Measurements from ENCODE around the gene MORC1. TPM values are rescaled to one million over a fixed set of nuclear protein-coding genes. Genes with fewer than 3 reads are reported as not detected.
A peak's percentile ranks its signal among the peaks of the same experiment; 100 is the strongest.
"Not testable (repeated sequence)": the region's sequence is repeated elsewhere in the genome, so short reads cannot be mapped to it uniquely, and the experiment has no call there.

Gene MORC1
- total RNA-seq, 2 donors from 2014 or later: 0.11 TPM; not detected in 1

GRCh38 chr3:109081746-109082510, 36.0 kb downstream of the MORC1 start:
- ATAC-seq (replicated peaks): peak; percentile 82
- peaks cover 4% of the 10 kb centered on the region for H3K9me3 Mint-ChIP-seq
- no peaks in the 10 kb centered on the region for H3K36me3 Mint-ChIP-seq (ENCODE audit: low read depth)
- peaks cover 34% of the 10 kb centered on the region for H3K27me3 Mint-ChIP-seq
- H3K27ac Mint-ChIP-seq: peak overlapping the region; percentile 34
- H3K4me1 Mint-ChIP-seq: no peaks in the 10 kb centered on the region
- H3K4me3 Mint-ChIP-seq: no peak overlapping the region

- not testable (repeated sequence) for H3K36me3 Mint-ChIP-seq (ENCODE audit: low read depth); H3K4me1 Mint-ChIP-seq; ATAC-seq (replicated peaks)
These were observed 37.8 kb downstream of the MORC1 start for GRCh38 chr3:109080090-109080489.

GRCh38 chr3:109073116-109073515, 44.8 kb downstream of the MORC1 start:
- no peaks in the 10 kb centered on the region for H3K9me3 Mint-ChIP-seq
- no peak for ATAC-seq (replicated peaks)
- H3K27ac Mint-ChIP-seq: no peak overlapping the region

More at GRCh38 chr3:109080090-109080489, 37.8 kb downstream of the MORC1 start:
- peaks cover 31% of the 10 kb centered on the region for H3K27me3 Mint-ChIP-seq
- not testable (repeated sequence) for H3K4me3 Mint-ChIP-seq, H3K9me3 Mint-ChIP-seq, H3K27ac Mint-ChIP-seq

GRCh38 chr3:109072194-109072593, 45.7 kb downstream of the MORC1 start:
- Mint-ChIP-seq H3K27me3 (peaks cover 30% of the 10 kb centered on the region), H3K4me3 (no peak overlapping the region), H3K36me3 (ENCODE audit: low read depth) (no peaks in the 10 kb centered on the region), H3K4me1 (peaks cover 5% of the 10 kb centered on the region), H3K9me3 (no peaks in the 10 kb centered on the region), H3K27ac (no peak overlapping the region)
- no peak for ATAC-seq (replicated peaks)

More at GRCh38 chr3:109073116-109073515, 44.8 kb downstream of the MORC1 start:
- peaks cover 35% of the 10 kb centered on the region for H3K27me3 Mint-ChIP-seq
- peaks cover 5% of the 10 kb centered on the region for H3K4me1 Mint-ChIP-seq
- no peak overlapping the region for H3K4me3 Mint-ChIP-seq
- no peaks in the 10 kb centered on the region for H3K36me3 Mint-ChIP-seq (ENCODE audit: low read depth)

GRCh38 chr3:109071350-109072142, 46.4 kb downstream of the MORC1 start:
- no peaks in the 10 kb centered on the region for H3K36me3 Mint-ChIP-seq (ENCODE audit: low read depth)
- H3K4me3 Mint-ChIP-seq: no peak overlapping the region
- no peak overlapping the region for H3K27ac Mint-ChIP-seq

GRCh38 chr3:109070211-109070610, 47.7 kb downstream of the MORC1 start:
- H3K4me3 Mint-ChIP-seq: no peak overlapping the region
- H3K27me3 Mint-ChIP-seq: peaks cover 31% of the 10 kb centered on the region
- no peaks in the 10 kb centered on the region for H3K36me3 Mint-ChIP-seq (ENCODE audit: low read depth)
- peaks cover 5% of the 10 kb centered on the region for H3K4me1 Mint-ChIP-seq
- H3K9me3 Mint-ChIP-seq: no peaks in the 10 kb centered on the region
- ATAC-seq (replicated peaks): no peak
- no peak overlapping the region for H3K27ac Mint-ChIP-seq

More at GRCh38 chr3:109071350-109072142, 46.4 kb downstream of the MORC1 start:
- peaks cover 5% of the 10 kb centered on the region for H3K4me1 Mint-ChIP-seq
- no peaks in the 10 kb centered on the region for H3K9me3 Mint-ChIP-seq
- H3K27me3 Mint-ChIP-seq: peaks cover 30% of the 10 kb centered on the region
- ATAC-seq (replicated peaks): no peak

GRCh38 chr3:109066864-109067263, 51.1 kb downstream of the MORC1 start:
- Mint-ChIP-seq H3K9me3 (no peaks in the 10 kb centered on the region), H3K4me3 (no peak overlapping the region), H3K27ac (no peak overlapping the region), H3K36me3 (ENCODE audit: low read depth) (no peaks in the 10 kb centered on the region), H3K4me1 (no peaks in the 10 kb centered on the region), H3K27me3 (peaks cover 16% of the 10 kb centered on the region)
- no peak for ATAC-seq (replicated peaks)

GRCh38 chr3:109059264-109059663, 58.7 kb downstream of the MORC1 start:
- Mint-ChIP-seq H3K36me3 (ENCODE audit: low read depth) (no peaks in the 10 kb centered on the region), H3K27me3 (peaks cover 29% of the 10 kb centered on the region), H3K4me1 (peaks cover 5% of the 10 kb centered on the region), H3K4me3 (no peak overlapping the region), H3K27ac (no peak overlapping the region), H3K9me3 (no peaks in the 10 kb centered on the region)
- ATAC-seq (replicated peaks): no peak

- Mint-ChIP-seq H3K27ac (no peak overlapping the region), H3K36me3 (ENCODE audit: low read depth) (no peaks in the 10 kb centered on the region), H3K4me3 (no peak overlapping the region), H3K9me3 (no peaks in the 10 kb centered on the region), H3K27me3 (peaks cover 29% of the 10 kb centered on the region), H3K4me1 (peaks cover 5% of the 10 kb centered on the region)
- no peak for ATAC-seq (replicated peaks)
These were observed 60.3 kb downstream of the MORC1 start for GRCh38 chr3:109057616-109058015.

- Mint-ChIP-seq H3K36me3 (ENCODE audit: low read depth) (no peaks in the 10 kb centered on the region), H3K27me3 (peaks cover 29% of the 10 kb centered on the region), H3K27ac (no peak overlapping the region), H3K4me3 (no peak overlapping the region), H3K9me3 (no peaks in the 10 kb centered on the region), H3K4me1 (peaks cover 5% of the 10 kb centered on the region)
- ATAC-seq (replicated peaks): no peak
These were observed 60.9 kb downstream of the MORC1 start for GRCh38 chr3:109057056-109057455.

GRCh38 chr3:109050591-109051167, 67.3 kb downstream of the MORC1 start:
- Mint-ChIP-seq H3K4me3 (no peak overlapping the region), H3K27ac (no peak overlapping the region), H3K27me3 (peaks cover 3% of the 10 kb centered on the region), H3K36me3 (ENCODE audit: low read depth) (no peaks in the 10 kb centered on the region), H3K9me3 (no peaks in the 10 kb centered on the region), H3K4me1 (no peaks in the 10 kb centered on the region)
- no peak for ATAC-seq (replicated peaks)

GRCh38 chr3:109047366-109047765, 70.6 kb downstream of the MORC1 start:
- H3K27me3 Mint-ChIP-seq: no peaks in the 10 kb centered on the region
- H3K9me3 Mint-ChIP-seq: no peaks in the 10 kb centered on the region
- no peaks in the 10 kb centered on the region for H3K4me1 Mint-ChIP-seq
- no peaks in the 10 kb centered on the region for H3K36me3 Mint-ChIP-seq (ENCODE audit: low read depth)
- no peak overlapping the region for H3K27ac Mint-ChIP-seq
- no peak overlapping the region for H3K4me3 Mint-ChIP-seq
- no peak for ATAC-seq (replicated peaks)

- no peak overlapping the region for H3K27ac Mint-ChIP-seq
- H3K4me1 Mint-ChIP-seq: no peaks in the 10 kb centered on the region
- H3K4me3 Mint-ChIP-seq: no peak overlapping the region
- no peaks in the 10 kb centered on the region for H3K27me3 Mint-ChIP-seq
- H3K9me3 Mint-ChIP-seq: no peaks in the 10 kb centered on the region
- H3K36me3 Mint-ChIP-seq (ENCODE audit: low read depth): no peaks in the 10 kb centered on the region
- ATAC-seq (replicated peaks): no peak
These were observed 72.5 kb downstream of the MORC1 start for GRCh38 chr3:109045271-109046040.

GRCh38 chr3:109035082-109035481, 82.9 kb downstream of the MORC1 start:
- Mint-ChIP-seq H3K27me3 (peaks cover 19% of the 10 kb centered on the region), H3K9me3 (peaks cover 3% of the 10 kb centered on the region), H3K27ac (no peak overlapping the region), H3K4me1 (no peaks in the 10 kb centered on the region), H3K4me3 (no peak overlapping the region), H3K36me3 (ENCODE audit: low read depth) (no peaks in the 10 kb centered on the region)
- no peak for ATAC-seq (replicated peaks)

All from activated T-helper 17 cell treated with anti-CD3 and anti-CD28 coated beads, Interleukin-2, amount 50 U/mL, for 72 hours (primary cell).